GM23248 (cell line): ENCODE results near the gene CLSTN3.

Experiments used
- EZH2 ChIP-seq: fragments of 200-600 bp; sonication (generic); IDR thresholded peaks from 2 replicates; pipeline ENCODE4 v1.6.1; 2018; ENCODE audit warnings: antibody characterized with exemption, mild to moderate bottlenecking; ENCODE audit not compliant: insufficient read depth, poor library complexity, severe bottlenecking
- EZH2phosphoT487 ChIP-seq: fragments of 200-600 bp; sonication (generic); IDR thresholded peaks from 2 replicates; pipeline ENCODE4 v1.6.1; 2018; ENCODE audit warnings: antibody characterized with exemption, moderate library complexity, mild to moderate bottlenecking, low read depth; ENCODE audit not compliant: insufficient read depth

- TF ChIP-seq EZH2phosphoT487 = no peak
- TF ChIP-seq EZH2 = no peak
These were observed 77.9 kb downstream of the CLSTN3 start for GRCh38 chr12:7207866-7208625.
